ENCODE data around the gene CCDC15.

The CCDC15 gene

GRCh38 chr11:124953753-124954589 is at the start of gene CCDC15:
Gene CCDC15 (plus strand): TSS chr11:124954202. CDS start chr11:124954733, 531 bp downstream.
- peaks cover 26% of the 10 kb centered on the region for H3K27me3 ChIP-seq (ENCODE audit: control insufficient read depth, insufficient read depth, low read length)
- H3K27ac ChIP-seq (ENCODE audit: low read depth, low read length): peak within 1 kb of the TSS; percentile 28; the same call in 1 of the 2 replicates
- H3K4me1 ChIP-seq (ENCODE audit: control insufficient read depth, insufficient read depth, low read length): peaks cover 3% of the 10 kb centered on the region

DNA sequence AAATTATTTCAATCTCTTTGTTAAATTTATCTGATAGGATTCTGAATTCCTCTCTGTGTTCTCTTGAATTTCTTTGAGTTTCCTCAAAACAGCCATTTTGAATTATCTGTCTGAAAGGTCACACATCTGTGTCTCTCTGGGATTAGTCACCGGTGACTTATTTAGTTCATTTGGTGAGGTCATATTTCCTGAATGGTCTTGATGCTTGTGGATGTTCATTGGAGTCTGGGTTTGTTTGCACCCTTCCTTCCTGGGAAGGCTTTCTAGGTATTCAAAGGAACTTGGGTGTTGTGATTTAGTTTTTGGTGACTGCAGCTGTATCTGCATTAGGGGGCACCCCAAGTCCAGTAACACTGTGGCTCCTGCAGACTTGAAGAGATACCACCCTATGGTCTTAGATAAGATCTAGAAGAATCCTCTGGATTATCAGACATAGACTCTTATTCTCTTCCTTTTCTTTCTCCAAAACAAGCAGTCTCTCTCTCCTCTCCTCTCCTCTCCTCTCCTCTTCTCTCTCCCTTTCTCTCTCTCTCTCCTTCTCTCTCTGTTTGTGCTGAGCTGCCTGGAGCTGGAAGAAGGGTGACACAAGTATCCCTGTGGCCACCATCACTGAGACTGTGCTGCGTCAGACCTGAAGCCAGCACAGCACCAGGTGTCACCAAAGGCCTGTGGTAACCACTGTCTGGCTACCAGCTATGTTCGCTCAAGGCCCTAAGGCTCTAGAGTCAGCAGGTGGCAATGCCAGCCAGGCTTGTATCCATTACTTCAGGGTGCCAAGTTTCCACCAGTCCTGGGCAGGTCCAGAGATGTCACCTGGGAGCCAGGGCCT is 38.2 kb upstream of the CCDC15 start:
- Histone ChIP-seq H3K27ac (ENCODE audit: low read depth, low read length) (no peak overlapping the region), H3K9me3 (ENCODE audit: control insufficient read depth, insufficient read depth, low read depth, low read length) (peaks cover 5% of the 10 kb centered on the region; the same call in 1 of the 2 replicates), H3K4me1 (ENCODE audit: control insufficient read depth, insufficient read depth, low read length) (0 out of 2 replicates have a peak, but pooled peaks cover 2% of the 10 kb centered on the region), H3K27me3 (ENCODE audit: control insufficient read depth, insufficient read depth, low read length) (peaks cover 40% of the 10 kb centered on the region), H3K36me3 (ENCODE audit: control insufficient read depth, insufficient read depth, low read length) (no peaks in the 10 kb centered on the region), H3K9ac (ENCODE audit: low read length) (no peak overlapping the region), H3K4me3 (ENCODE audit: low read depth, low read length) (no peak overlapping the region)

More at GRCh38 chr11:124953753-124954589, at the start of gene CCDC15:
- Histone ChIP-seq H3K9ac (ENCODE audit: low read length) (peak within 1 kb of the TSS; percentile 65), H3K4me3 (ENCODE audit: low read depth, low read length) (peak within 1 kb of the TSS; percentile 85), H3K36me3 (ENCODE audit: control insufficient read depth, insufficient read depth, low read length) (no peaks in the 10 kb centered on the region), H3K9me3 (ENCODE audit: control insufficient read depth, insufficient read depth, low read depth, low read length) (no peaks in the 10 kb centered on the region)

DNA sequence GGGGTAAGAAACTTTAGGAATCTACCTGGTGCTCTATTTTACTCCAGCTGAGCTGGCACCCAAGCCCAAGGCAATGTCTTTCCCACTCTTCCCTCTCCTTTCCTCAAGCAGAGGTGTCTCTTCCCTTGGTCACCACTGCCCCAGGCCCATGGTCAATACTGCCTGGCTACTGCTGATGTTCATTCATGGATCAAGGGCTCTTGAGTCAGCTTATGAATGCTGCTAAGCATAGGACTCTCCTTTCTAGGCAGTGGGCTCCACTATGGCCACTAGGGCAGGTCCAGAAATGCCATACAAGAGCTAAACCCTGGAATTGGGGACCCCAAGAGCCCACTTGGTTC is 37.7 kb upstream of the CCDC15 start:
- Histone ChIP-seq H3K9ac (ENCODE audit: low read length) (no peak overlapping the region), H3K4me1 (ENCODE audit: control insufficient read depth, insufficient read depth, low read length) (0 out of 2 replicates have a peak, but pooled peaks cover 3% of the 10 kb centered on the region), H3K9me3 (ENCODE audit: control insufficient read depth, insufficient read depth, low read depth, low read length) (peaks cover 5% of the 10 kb centered on the region; the same call in 1 of the 2 replicates), H3K36me3 (ENCODE audit: control insufficient read depth, insufficient read depth, low read length) (no peaks in the 10 kb centered on the region), H3K27ac (ENCODE audit: low read depth, low read length) (no peak overlapping the region), H3K27me3 (ENCODE audit: control insufficient read depth, insufficient read depth, low read length) (peaks cover 46% of the 10 kb centered on the region), H3K4me3 (ENCODE audit: low read depth, low read length) (no peak overlapping the region)

GRCh38 chr11:124917115-124917637 is 36.8 kb upstream of the CCDC15 start:
- Histone ChIP-seq H3K9me3 (ENCODE audit: control insufficient read depth, insufficient read depth, low read depth, low read length) (no peaks in the 10 kb centered on the region; the same call in 1 of the 2 replicates), H3K9ac (ENCODE audit: low read length) (no peak overlapping the region), H3K4me1 (ENCODE audit: control insufficient read depth, insufficient read depth, low read length) (0 out of 2 replicates have a peak, but pooled peaks cover 3% of the 10 kb centered on the region), H3K4me3 (ENCODE audit: low read depth, low read length) (no peak overlapping the region), H3K27ac (ENCODE audit: low read depth, low read length) (no peak overlapping the region), H3K27me3 (ENCODE audit: control insufficient read depth, insufficient read depth, low read length) (peaks cover 54% of the 10 kb centered on the region), H3K36me3 (ENCODE audit: control insufficient read depth, insufficient read depth, low read length) (no peaks in the 10 kb centered on the region)

DNA sequence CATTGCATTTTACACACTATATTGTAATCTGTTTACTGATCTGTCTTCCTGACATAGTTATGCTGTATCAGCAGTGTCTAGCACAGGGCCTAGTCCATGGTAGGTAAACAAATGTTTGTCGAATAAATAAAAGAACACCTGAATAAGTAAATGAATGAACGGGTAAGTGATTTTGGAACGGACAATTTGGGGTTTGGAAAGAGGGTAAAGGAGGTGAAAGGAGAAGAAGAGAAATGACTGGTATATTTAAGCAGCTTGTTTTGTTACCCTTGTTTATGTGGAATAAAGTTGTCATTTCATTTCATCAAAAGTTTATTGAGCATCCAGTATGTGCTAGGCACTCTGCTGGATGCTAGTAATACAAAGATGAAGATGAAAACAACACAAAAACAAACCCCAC is 35.1 kb upstream of the CCDC15 start, which contains the start of gene HEPN1:
HEPN1 (plus strand) TSS at position 301 of the 400 bp plus-strand sequence.
- Histone ChIP-seq H3K9me3 (ENCODE audit: control insufficient read depth, insufficient read depth, low read depth, low read length) (no peaks in the 10 kb centered on the region), H3K36me3 (ENCODE audit: control insufficient read depth, insufficient read depth, low read length) (no peaks in the 10 kb centered on the region), H3K9ac (ENCODE audit: low read length) (no peak within 1 kb of the TSS), H3K27me3 (ENCODE audit: control insufficient read depth, insufficient read depth, low read length) (peaks cover 72% of the 10 kb centered on the region), H3K4me1 (ENCODE audit: control insufficient read depth, insufficient read depth, low read length) (0 out of 2 replicates have a peak, but pooled peaks cover 3% of the 10 kb centered on the region), H3K27ac (ENCODE audit: low read depth, low read length) (no peak within 1 kb of the TSS), H3K4me3 (ENCODE audit: low read depth, low read length) (no peak within 1 kb of the TSS)

DNA sequence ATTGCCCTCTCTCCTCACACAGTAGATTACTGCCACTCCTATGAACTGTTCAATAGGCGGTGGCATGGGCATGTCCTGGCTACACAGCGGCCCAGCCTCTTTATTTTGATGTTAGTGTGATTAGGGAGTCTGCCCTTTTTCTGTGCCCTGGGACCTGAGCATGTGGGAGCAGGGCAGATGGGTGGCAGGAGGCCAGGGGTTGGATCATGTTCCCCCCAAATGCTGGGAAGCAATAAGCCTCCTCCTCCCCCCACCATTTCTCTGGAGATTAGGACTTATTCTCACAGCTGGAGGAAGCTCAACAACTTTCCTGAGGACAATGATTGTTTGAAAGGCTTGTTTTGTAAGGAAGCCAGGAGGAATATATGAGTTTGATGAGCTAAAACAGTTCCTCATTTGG is 34.1 kb upstream of the CCDC15 start:
- Histone ChIP-seq H3K36me3 (ENCODE audit: control insufficient read depth, insufficient read depth, low read length) (no peaks in the 10 kb centered on the region), H3K9me3 (ENCODE audit: control insufficient read depth, insufficient read depth, low read depth, low read length) (no peaks in the 10 kb centered on the region), H3K4me1 (ENCODE audit: control insufficient read depth, insufficient read depth, low read length) (0 out of 2 replicates have a peak, but pooled peaks cover 3% of the 10 kb centered on the region), H3K27me3 (ENCODE audit: control insufficient read depth, insufficient read depth, low read length) (peaks cover 80% of the 10 kb centered on the region), H3K4me3 (ENCODE audit: low read depth, low read length) (no peak overlapping the region), H3K9ac (ENCODE audit: low read length) (no peak overlapping the region), H3K27ac (ENCODE audit: low read depth, low read length) (no peak overlapping the region)

DNA sequence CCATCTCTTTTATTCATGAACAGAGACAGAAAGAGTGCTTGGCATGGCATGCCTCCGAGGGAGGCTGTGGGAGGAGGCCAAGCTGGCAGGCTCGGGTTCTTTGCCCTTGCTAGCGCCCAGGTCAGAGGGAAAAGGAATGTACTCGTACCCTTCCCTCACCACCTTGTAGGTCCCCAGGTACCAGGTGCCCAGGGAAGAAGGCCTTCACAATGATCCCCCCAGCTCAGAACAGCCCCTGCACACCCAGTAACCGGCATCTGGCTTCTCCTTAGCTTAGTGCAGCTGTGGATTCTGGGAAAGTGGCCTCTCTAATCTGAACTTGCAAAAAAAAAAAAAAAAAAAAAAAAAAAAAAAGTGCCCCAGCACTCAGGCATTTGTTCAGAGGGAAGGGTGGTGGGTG is 33.6 kb upstream of the CCDC15 start:
- Histone ChIP-seq H3K9me3 (ENCODE audit: control insufficient read depth, insufficient read depth, low read depth, low read length) (no peaks in the 10 kb centered on the region), H3K9ac (ENCODE audit: low read length) (no peak overlapping the region), H3K4me3 (ENCODE audit: low read depth, low read length) (peak overlapping the region; percentile 52), H3K27ac (ENCODE audit: low read depth, low read length) (no peak overlapping the region), H3K36me3 (ENCODE audit: control insufficient read depth, insufficient read depth, low read length) (no peaks in the 10 kb centered on the region), H3K4me1 (ENCODE audit: control insufficient read depth, insufficient read depth, low read length) (0 out of 2 replicates have a peak, but pooled peaks cover 3% of the 10 kb centered on the region), H3K27me3 (ENCODE audit: control insufficient read depth, insufficient read depth, low read length) (peaks cover 85% of the 10 kb centered on the region)

- peak overlapping the region; percentile 52 for H3K4me3 ChIP-seq (ENCODE audit: low read depth, low read length)
- peaks cover 86% of the 10 kb centered on the region for H3K27me3 ChIP-seq (ENCODE audit: control insufficient read depth, insufficient read depth, low read length)
- H3K27ac ChIP-seq (ENCODE audit: low read depth, low read length): no peak overlapping the region
These were observed 33.0 kb upstream of the CCDC15 start for GRCh38 chr11:124920870-124921609.

DNA sequence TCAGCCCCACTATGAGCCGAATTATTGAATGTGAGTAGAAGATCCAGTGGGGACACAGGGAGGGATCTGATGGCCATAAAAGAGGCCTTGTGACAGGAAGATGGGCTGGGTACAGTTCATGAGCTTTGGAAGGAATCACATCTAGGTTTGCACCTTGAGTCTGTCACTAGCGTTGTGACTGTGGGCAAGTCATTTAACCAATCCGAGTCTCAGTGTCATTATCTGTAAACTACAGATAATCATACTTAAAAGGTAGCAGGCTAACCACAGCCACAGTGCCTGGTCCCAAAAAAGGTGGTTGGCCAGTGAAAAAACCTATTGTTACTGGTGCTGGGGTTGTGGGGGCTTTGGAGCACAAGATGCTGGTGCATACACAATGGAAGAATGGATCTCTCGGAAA is 31.2 kb upstream of the CCDC15 start:
- peaks cover 81% of the 10 kb centered on the region for H3K27me3 ChIP-seq (ENCODE audit: control insufficient read depth, insufficient read depth, low read length)
- no peak overlapping the region for H3K9ac ChIP-seq (ENCODE audit: low read length)
- H3K4me1 ChIP-seq (ENCODE audit: control insufficient read depth, insufficient read depth, low read length): 0 out of 2 replicates have a peak, but pooled peaks cover 3% of the 10 kb centered on the region
- H3K4me3 ChIP-seq (ENCODE audit: low read depth, low read length): no peak overlapping the region
- no peaks in the 10 kb centered on the region for H3K36me3 ChIP-seq (ENCODE audit: control insufficient read depth, insufficient read depth, low read length)
- H3K27ac ChIP-seq (ENCODE audit: low read depth, low read length): no peak overlapping the region
- no peaks in the 10 kb centered on the region for H3K9me3 ChIP-seq (ENCODE audit: control insufficient read depth, insufficient read depth, low read depth, low read length)

More at GRCh38 chr11:124920870-124921609, 33.0 kb upstream of the CCDC15 start:
- no peaks in the 10 kb centered on the region for H3K36me3 ChIP-seq (ENCODE audit: control insufficient read depth, insufficient read depth, low read length)
- H3K4me1 ChIP-seq (ENCODE audit: control insufficient read depth, insufficient read depth, low read length): 0 out of 2 replicates have a peak, but pooled peaks cover 3% of the 10 kb centered on the region
- no peaks in the 10 kb centered on the region for H3K9me3 ChIP-seq (ENCODE audit: control insufficient read depth, insufficient read depth, low read depth, low read length)
- H3K9ac ChIP-seq (ENCODE audit: low read length): peak overlapping the region; percentile 41

DNA sequence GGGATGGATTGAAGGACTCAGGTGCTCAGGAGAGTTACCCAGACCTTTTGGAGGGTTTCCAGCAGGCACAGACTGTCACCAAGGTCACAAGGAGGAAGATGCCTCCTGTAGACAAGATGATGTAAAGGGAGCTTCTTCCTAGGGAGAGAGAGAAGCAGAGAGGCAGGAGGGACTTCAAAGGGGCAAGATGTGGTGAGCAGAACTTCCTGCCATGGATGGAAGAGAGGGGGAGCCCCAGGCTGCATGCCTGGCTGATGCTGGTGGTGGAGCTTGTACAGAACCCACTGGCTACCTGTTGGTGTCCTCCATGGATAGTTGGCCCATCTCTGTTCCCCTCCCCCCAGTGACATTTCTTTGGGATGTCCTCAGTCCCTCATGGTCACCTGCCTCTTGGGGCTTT is 30.7 kb upstream of the CCDC15 start:
- Histone ChIP-seq H3K27ac (ENCODE audit: low read depth, low read length) (no peak overlapping the region), H3K4me1 (ENCODE audit: control insufficient read depth, insufficient read depth, low read length) (0 out of 2 replicates have a peak, but pooled peaks cover 3% of the 10 kb centered on the region), H3K36me3 (ENCODE audit: control insufficient read depth, insufficient read depth, low read length) (no peaks in the 10 kb centered on the region), H3K9ac (ENCODE audit: low read length) (no peak overlapping the region), H3K27me3 (ENCODE audit: control insufficient read depth, insufficient read depth, low read length) (peaks cover 79% of the 10 kb centered on the region), H3K4me3 (ENCODE audit: low read depth, low read length) (no peak overlapping the region), H3K9me3 (ENCODE audit: control insufficient read depth, insufficient read depth, low read depth, low read length) (no peaks in the 10 kb centered on the region)

Data from HUES6 (cell line).